RWPE2 (cell line): ENCODE measurements around the gene IL19.

Experiments
- ATAC-seq: fragments of 200-7000 bp; cut with Tn5 transposase; 3 replicates; pipeline ENCODE4 v1.9.1; 2021; ENCODE audit warnings: low read depth
- DNase-seq: peaks from one replicate; pipeline ENCODE4 v3.0.0-alpha.2; 2020; ENCODE audit warnings: low spot score
- H3K27ac ChIP-seq: fragments of 450-650 bp; 2 replicates; pipeline ENCODE4 v1.5.1; 2017; ENCODE audit warnings: mild to moderate bottlenecking; ENCODE audit not compliant: poor library complexity, severe bottlenecking
- H3K27me3 ChIP-seq: fragments of 250-450 bp; sonication (Bioruptor Pico); 2 replicates; pipeline ENCODE4 v1.5.1; 2021; ENCODE audit warnings: mild to moderate bottlenecking, moderate library complexity; ENCODE audit not compliant: insufficient read depth, poor library complexity, severe bottlenecking
- H3K36me3 ChIP-seq: fragments of 250-450 bp; sonication (Bioruptor Pico); 2 replicates; pipeline ENCODE4 v1.5.1; 2020; ENCODE audit warnings: low read depth, mild to moderate bottlenecking, moderate library complexity
- H3K4me1 ChIP-seq: fragments of 250-450 bp; sonication (Bioruptor Pico); 2 replicates; pipeline ENCODE4 v1.5.1; 2021; ENCODE audit warnings: mild to moderate bottlenecking, moderate library complexity; ENCODE audit not compliant: insufficient read depth, poor library complexity, severe bottlenecking
- H3K4me3 ChIP-seq: fragments of 250-450 bp; sonication (Bioruptor Pico); 2 replicates; pipeline ENCODE4 v1.5.1; 2021; ENCODE audit warnings: mild to moderate bottlenecking, moderate library complexity; ENCODE audit not compliant: severe bottlenecking
- H3K9me3 ChIP-seq: fragments of 250-450 bp; sonication (Bioruptor Pico); 2 replicates; pipeline ENCODE4 v1.5.1; 2021; ENCODE audit warnings: mild to moderate bottlenecking, moderate library complexity; ENCODE audit not compliant: severe bottlenecking
- CTCF ChIP-seq: fragments of 450-650 bp; IDR thresholded peaks from one replicate; pipeline ENCODE4 v1.5.1; 2017; ENCODE audit warnings: mild to moderate bottlenecking, moderate library complexity; ENCODE audit not compliant: poor library complexity, severe bottlenecking

Gene IL19

GRCh38 chr1:206841609-206842323 is 71.2 kb downstream of the IL19 start:
- no peak overlapping the region for H3K4me3 ChIP-seq
- peaks cover 6% of the 10 kb centered on the region for H3K4me1 ChIP-seq
- H3K9me3 ChIP-seq: no peaks in the 10 kb centered on the region
- H3K36me3 ChIP-seq: no peaks in the 10 kb centered on the region
- no peak for TF ChIP-seq CTCF
- DNase-seq: no peak
- no peak for ATAC-seq
- no peaks in the 10 kb centered on the region for H3K27me3 ChIP-seq
- H3K27ac ChIP-seq: no peak overlapping the region

DNA sequence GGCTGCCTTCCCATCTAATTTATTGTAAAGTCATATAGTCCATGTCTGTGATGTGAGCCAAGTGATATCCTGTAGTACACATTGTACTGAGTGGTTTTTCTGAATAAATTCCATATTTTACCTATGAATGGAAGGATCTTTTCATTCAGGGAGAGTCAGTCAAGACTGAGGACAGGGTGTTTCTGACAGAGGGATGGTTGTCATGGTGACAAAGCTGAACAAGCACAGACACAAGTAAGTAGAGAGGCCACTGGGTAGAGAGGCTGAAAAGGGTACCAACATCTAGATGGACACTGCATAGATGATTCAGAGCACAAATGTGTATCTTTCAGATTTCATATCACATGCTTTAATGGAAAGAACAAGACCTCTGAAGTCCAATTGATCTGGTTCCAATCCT is 72.3 kb downstream of the IL19 start:
- Histone ChIP-seq H3K36me3 (no peaks in the 10 kb centered on the region), H3K4me3 (no peak overlapping the region), H3K4me1 (peaks cover 8% of the 10 kb centered on the region), H3K27me3 (no peaks in the 10 kb centered on the region), H3K9me3 (no peaks in the 10 kb centered on the region), H3K27ac (no peak overlapping the region)
- no peak for ATAC-seq
- DNase-seq: no peak
- TF ChIP-seq CTCF: no peak

- no peaks in the 10 kb centered on the region for H3K36me3 ChIP-seq
- ATAC-seq: no peak
- H3K4me3 ChIP-seq: no peak overlapping the region
- no peaks in the 10 kb centered on the region for H3K27me3 ChIP-seq
- H3K4me1 ChIP-seq: peaks cover 11% of the 10 kb centered on the region
- no peaks in the 10 kb centered on the region for H3K9me3 ChIP-seq
- no peak for TF ChIP-seq CTCF
- H3K27ac ChIP-seq: no peak overlapping the region
- DNase-seq: no peak
Observed at GRCh38 chr1:206843626-206844025, 73.1 kb downstream of the IL19 start.

DNA sequence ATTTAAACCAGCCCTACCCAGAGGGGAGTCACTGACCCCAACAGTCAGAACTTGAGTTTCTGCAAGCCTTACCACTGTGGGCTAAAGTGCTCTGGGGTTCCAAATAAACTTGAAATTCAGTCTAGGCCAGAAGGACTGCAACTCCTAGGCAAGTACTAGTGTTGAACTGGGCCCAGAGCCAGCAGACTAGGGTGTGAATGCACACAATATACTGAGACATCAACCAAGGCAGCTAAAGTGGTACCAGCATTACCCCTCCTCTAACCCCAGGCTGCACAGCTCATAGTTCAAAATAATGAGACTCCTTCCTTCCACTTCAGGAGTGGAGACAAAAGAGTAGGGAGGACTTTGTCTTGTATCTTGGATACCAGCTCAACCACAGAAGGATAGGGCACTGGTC is 75.9 kb downstream of the IL19 start:
- TF ChIP-seq CTCF: no peak
- H3K9me3 ChIP-seq: no peaks in the 10 kb centered on the region
- H3K27me3 ChIP-seq: no peaks in the 10 kb centered on the region
- H3K4me1 ChIP-seq: peaks cover 8% of the 10 kb centered on the region
- no peaks in the 10 kb centered on the region for H3K36me3 ChIP-seq
- H3K27ac ChIP-seq: no peak overlapping the region
- no peak overlapping the region for H3K4me3 ChIP-seq
- no peak for DNase-seq
- ATAC-seq: no peak

- DNase-seq: no peak
- Histone ChIP-seq H3K27ac (no peak overlapping the region), H3K9me3 (peaks cover 4% of the 10 kb centered on the region), H3K4me3 (no peak overlapping the region), H3K4me1 (peaks cover 8% of the 10 kb centered on the region), H3K27me3 (no peaks in the 10 kb centered on the region), H3K36me3 (no peaks in the 10 kb centered on the region)
- ATAC-seq: no peak
- TF ChIP-seq CTCF: no peak
Observed at GRCh38 chr1:206847337-206847834, 76.8 kb downstream of the IL19 start.
